Measurements from ENCODE around the gene IFT172. TPM values are rescaled to one million over a fixed set of nuclear protein-coding genes. Genes with fewer than 3 reads are reported as not detected.

IFT172 gene
- total and polyA plus RNA-seq, 2 experiments from 2014 or later, result 9.1 to 17.6 TPM

- TF ChIP-seq, protein P1, sequence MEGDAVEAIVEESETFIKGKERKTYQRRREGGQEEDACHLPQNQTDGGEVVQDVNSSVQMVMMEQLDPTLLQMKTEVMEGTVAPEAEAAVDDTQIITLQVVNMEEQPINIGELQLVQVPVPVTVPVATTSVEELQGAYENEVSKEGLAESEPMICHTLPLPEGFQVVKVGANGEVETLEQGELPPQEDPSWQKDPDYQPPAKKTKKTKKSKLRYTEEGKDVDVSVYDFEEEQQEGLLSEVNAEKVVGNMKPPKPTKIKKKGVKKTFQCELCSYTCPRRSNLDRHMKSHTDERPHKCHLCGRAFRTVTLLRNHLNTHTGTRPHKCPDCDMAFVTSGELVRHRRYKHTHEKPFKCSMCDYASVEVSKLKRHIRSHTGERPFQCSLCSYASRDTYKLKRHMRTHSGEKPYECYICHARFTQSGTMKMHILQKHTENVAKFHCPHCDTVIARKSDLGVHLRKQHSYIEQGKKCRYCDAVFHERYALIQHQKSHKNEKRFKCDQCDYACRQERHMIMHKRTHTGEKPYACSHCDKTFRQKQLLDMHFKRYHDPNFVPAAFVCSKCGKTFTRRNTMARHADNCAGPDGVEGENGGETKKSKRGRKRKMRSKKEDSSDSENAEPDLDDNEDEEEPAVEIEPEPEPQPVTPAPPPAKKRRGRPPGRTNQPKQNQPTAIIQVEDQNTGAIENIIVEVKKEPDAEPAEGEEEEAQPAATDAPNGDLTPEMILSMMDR (conservative IDR thresholded peaks at IDR 0.05; ENCODE audit: low read depth in 2 of 2), result no peak
- TF ChIP-seq REST (IDR thresholded peaks at IDR 0.05; ENCODE audit: unreplicated experiment), result no peak
Observed at GRCh38 chr2:27445155-27445554, 44.4 kb downstream of the IFT172 start (continued).

- Histone ChIP-seq H3K9me2 (ENCODE audit: insufficient read depth) (no peaks in the 10 kb centered on the region), H3K36me3 (ENCODE audit: insufficient read depth) (peaks cover 6% of the 10 kb centered on the region; the same call in 1 of the 2 replicates), H3K27me3 (ENCODE audit: insufficient read depth) (no peaks in the 10 kb centered on the region), H3K4me1 (ENCODE audit: insufficient read depth) (peaks cover 7% of the 10 kb centered on the region), H3K4me3 (peak overlapping the region; percentile 77), H3F3A (replicated peaks; ENCODE audit: low read depth) (peaks cover 21% of the 10 kb centered on the region), H2AFZ (peak overlapping the region; percentile 97), H3K79me2 (replicated peaks; ENCODE audit: insufficient read depth) (no peaks in the 10 kb centered on the region; the same call in 1 of the 2 replicates), H3K4me2 (peak overlapping the region; percentile 94), H4K20me1 (replicated peaks; ENCODE audit: insufficient read depth) (no peaks in the 10 kb centered on the region; the same call in none of the 2 replicates), H3K27ac (ENCODE audit: low read depth) (no peak overlapping the region)
- ATAC-seq, result peak; percentile 22
- Mint-ChIP-seq H3K36me3 (ENCODE audit: low read depth) (peaks cover 48% of the 10 kb centered on the region), H3K4me1 (peaks cover 16% of the 10 kb centered on the region), H3K27ac (0 out of 2 replicates have a peak overlapping the region, but pooled peaks have one; percentile 27), H3K27me3 (ENCODE audit: insufficient read depth, low read depth, poor library complexity) (peaks cover 8% of the 10 kb centered on the region), H3K9me3 (no peaks in the 10 kb centered on the region), H3K4me3 (peak overlapping the region; percentile 78)
- no peak for DNase-seq (ENCODE audit: low spot score)
- no peak for TF ChIP-seq ZNF462 (CRISPR knock-in tag; IDR thresholded peaks at IDR 0.05)
- TF ChIP-seq CREB1 (CRISPR knock-in tag; IDR thresholded peaks at IDR 0.05; ENCODE audit: low read depth), result no peak
- no peak for TF ChIP-seq STAT1 (IDR thresholded peaks at IDR 0.05; ENCODE audit: unreplicated experiment)
- TF ChIP-seq EZH2phosphoT487 (IDR thresholded peaks at IDR 0.05; ENCODE audit: unreplicated experiment), result no peak
- no peak for TF ChIP-seq ZNF331 (CRISPR knock-in tag; IDR thresholded peaks at IDR 0.05; ENCODE audit: low read depth)
- TF ChIP-seq ETS1 (IDR thresholded peaks at IDR 0.05), result no peak
- TF ChIP-seq, protein P1 (conservative IDR thresholded peaks at IDR 0.05; ENCODE audit: low read depth in 2 of 2), result no peak
- TF ChIP-seq ZNF114 (CRISPR knock-in tag; IDR thresholded peaks at IDR 0.05), result no peak
Observed at GRCh38 chr2:27442920-27443282, 46.6 kb downstream of the IFT172 start.
